ENCODE measurements around the gene F7. TPM values are rescaled to one million over a fixed set of nuclear protein-coding genes. Genes with fewer than 3 reads are reported as not detected.

The F7 gene
- total and polyA plus RNA-seq, 2 donors (not counting 1 experiment from before 2014, with no cell fraction given): not detected

GRCh38 chr13:113150550-113151365 lies 45.2 kb downstream of the F7 start:
- no peak for DNase-seq
- TF ChIP-seq CTCF (IDR thresholded peaks at IDR 0.05) (no peak), EZH2 (IDR thresholded peaks at IDR 0.05; ENCODE audit: borderline replicate concordance, insufficient read depth, low read depth, low read length, poor library complexity, severe bottlenecking) (no peak)
- H3K27ac Mint-ChIP-seq: no peak overlapping the region
- peak overlapping the region; percentile 44 for H3K4me3 Mint-ChIP-seq
- H3K4me1 Mint-ChIP-seq: peaks cover 19% of the 10 kb centered on the region
- H3K27me3 Mint-ChIP-seq: peaks cover 19% of the 10 kb centered on the region
- Histone ChIP-seq H3K79me2 (ENCODE audit: control insufficient read depth, insufficient read depth, low read length) (no peaks in the 10 kb centered on the region), H3K27me3 (replicated peaks in 1 of 4; ENCODE audit: control extremely low read depth in 1 of 4, control insufficient read depth in 3 of 4, insufficient read depth in 4 of 4, low read length in 3 of 4) (peaks cover 0 to 38% (median 11%) of the 10 kb centered on the region in 4 experiments), H4K20me1 (ENCODE audit: control insufficient read depth, insufficient read depth, low read length, poor library complexity, severe bottlenecking) (no peaks in the 10 kb centered on the region), H3K4me3 (ENCODE audit: control extremely low read depth in 1 of 5, extremely low read depth in 1 of 5, insufficient read depth in 1 of 5, low read depth in 2 of 5, low read length in 4 of 5) (no peak overlapping the region), H2AFZ (ENCODE audit: insufficient read depth, low read depth, low read length, poor library complexity, severe bottlenecking) (no peak overlapping the region), H3K4me2 (replicated peaks; ENCODE audit: low read depth, low read length, poor library complexity, severe bottlenecking) (no peak overlapping the region), H3K36me3 (replicated peaks in 1 of 2; ENCODE audit: control extremely low read depth in 1 of 2, control insufficient read depth in 1 of 2, extremely low read depth in 1 of 2, insufficient read depth in 2 of 2, low read length in 1 of 2) (no peaks in the 10 kb centered on the region), H3K27ac (ENCODE audit: low read length in 2 of 2) (no peak overlapping the region), H3K9me3 (ENCODE audit: control extremely low read depth in 1 of 3, control insufficient read depth in 2 of 3, insufficient read depth in 1 of 3, low read length in 2 of 3) (peaks cover 0 to 14% (median 0%) of the 10 kb centered on the region in 3 donors), H3K9ac (ENCODE audit: low read length) (no peak overlapping the region), H3K4me1 (ENCODE audit: control insufficient read depth in 2 of 2, insufficient read depth in 2 of 2, low read length in 2 of 2) (peaks cover 22 to 25% of the 10 kb centered on the region in 2 donors)
- ChIA-PET POLR2A (no interaction called here), CTCF (no interaction called here)
- no peak for ATAC-seq (ENCODE audit: low read depth)
- intact Hi-C loops (cut with micrococcal nuclease): loop anchor here (5.0 kb wide), 1 partner anchor 147 kb away; the partner anchor contains the start of gene LAMP1
- 93% methylated on average over 29 of the region's 31 CpGs for WGBS (ENCODE audit: insufficient coverage)
- H3K9me3 Mint-ChIP-seq (ENCODE audit: insufficient read depth): peaks cover 3% of the 10 kb centered on the region

Measured in B cell (primary cell).